GM12878 (cell line): ENCODE measurements around the gene SUGCT. TPM values are rescaled to one million over a fixed set of nuclear protein-coding genes. Genes with fewer than 3 reads are reported as not detected.

Source experiments
- ATAC-seq: fragments of 200-7000 bp; cut with Tn5 transposase; 3 replicates; pipeline ENCODE4 v1.9.1; 2020; ENCODE audit warnings: mild to moderate bottlenecking, moderate library complexity
- BruUV-seq: library from RNA; stranded (reverse); fragments of 400-500 nt; replicated peaks from 2 replicates; lab custom pipeline; 2021; lab: Mats Ljungman, UMichigan
- CTCF ChIA-PET: fragments of 300-600 bp; sonication (Branson Sonifier 250); formaldehyde crosslinking; extraction: SDS; loops from one replicate; lab custom pipeline; 2021; ENCODE audit warnings: inconsistent platforms; lab: Yijun Ruan, JAX
- POLR2A ChIA-PET: fragments of 350-600 bp; formaldehyde crosslinking; extraction: SDS; loops from one replicate; lab custom pipeline; 2021; ENCODE audit warnings: inconsistent platforms; lab: Charles Lee
- RAD21 ChIA-PET: fragments of 300-600 bp; sonication (Branson Sonifier 250); formaldehyde crosslinking; loops from one replicate; lab custom pipeline; 2023; ENCODE audit warnings: antibody characterized with exemption; ENCODE audit not compliant: unreplicated experiment; lab: Charles Lee
- SMC1A ChIA-PET: fragments of 300-600 bp; sonication (Branson Sonifier 250); formaldehyde crosslinking; loops from one replicate; lab custom pipeline; 2023; ENCODE audit not compliant: unreplicated experiment, uncharacterized antibody; lab: Charles Lee
- DNase-seq: peaks from one replicate; pipeline ENCODE4 v3.0.0-alpha.2; 2011; ENCODE audit warnings: low read depth, low spot score
- FAIRE-seq: peaks from 3 replicates; lab custom pipeline; 2011; peaks lifted over from hg19 to GRCh38; lab: Jason Lieb, UNC
- H2AFZ ChIP-seq: 2 replicates; pipeline ENCODE4 v1.6.0; 2011; ENCODE audit warnings: low read depth, low read length, control low read depth; ENCODE audit not compliant: control insufficient read depth
- H3K27ac ChIP-seq: 2 replicates; pipeline ENCODE4 v1.5.1; 2011; ENCODE audit warnings: control low read depth; ENCODE audit not compliant: control insufficient read depth, insufficient read depth
- H3K27me3 ChIP-seq, 2 experiments: replicated peaks in 1 of 2; 2 replicates each; pipeline versions ENCODE4 v1.6.0 to v1.6.1; 2011; ENCODE audit warnings: low read length in 1 of 2; ENCODE audit not compliant: control insufficient read depth in 2 of 2, insufficient read depth in 2 of 2
- H3K36me3 ChIP-seq, 2 experiments: 2 replicates each; pipeline ENCODE4 v1.5.1; 2011; ENCODE audit warnings: low read length in 1 of 2; ENCODE audit not compliant: control insufficient read depth in 2 of 2, insufficient read depth in 2 of 2
- H3K4me1 ChIP-seq: 2 replicates; pipeline ENCODE4 v1.6.1; 2011; ENCODE audit warnings: mild to moderate bottlenecking, low read length, moderate library complexity, mixed read lengths; ENCODE audit not compliant: control insufficient read depth, insufficient read depth
- H3K4me2 ChIP-seq: 2 replicates; pipeline ENCODE4 v1.6.0; 2011; ENCODE audit warnings: control low read depth; ENCODE audit not compliant: control insufficient read depth, insufficient read depth
- H3K4me3 ChIP-seq: fragments of 200-600 bp; sonication (generic); 2 replicates; pipeline ENCODE4 v1.5.1; 2016
- H3K79me2 ChIP-seq: 2 replicates; pipeline ENCODE4 v1.6.0; 2011; ENCODE audit warnings: low read length; ENCODE audit not compliant: control insufficient read depth, insufficient read depth
- H3K9ac ChIP-seq: 2 replicates; pipeline ENCODE4 v1.8.0; 2011; ENCODE audit warnings: low read length, control low read depth, mixed read lengths; ENCODE audit not compliant: control insufficient read depth, insufficient read depth
- H3K9me3 ChIP-seq: replicated peaks from 3 replicates; pipeline ENCODE4 v1.5.1; 2011; ENCODE audit warnings: mild to moderate bottlenecking, low read length; ENCODE audit not compliant: control insufficient read depth, insufficient read depth
- H4K20me1 ChIP-seq: 2 replicates; pipeline ENCODE4 v1.6.0; 2011; ENCODE audit not compliant: control insufficient read depth, insufficient read depth
- E2F4 ChIP-seq: IDR thresholded peaks from 2 replicates; pipeline ENCODE4 v1.6.1; 2012; ENCODE audit warnings: low read depth, low read length, improper control_type of control experiment
- GABPA ChIP-seq: IDR thresholded peaks from 2 replicates; pipeline ENCODE4 v1.6.1; 2014; ENCODE audit warnings: antibody characterized with exemption, low read depth, mild to moderate bottlenecking, inconsistent platforms
- HSF1 ChIP-seq: fragments of 150-350 bp; IDR thresholded peaks from 2 replicates; pipeline ENCODE4 v1.6.1; 2014; ENCODE audit warnings: mild to moderate bottlenecking, low read depth, low read length
- KLF5 ChIP-seq: fragments of 450-650 bp; IDR thresholded peaks from 2 replicates; pipeline ENCODE4 v1.6.1; 2014; ENCODE audit warnings: mild to moderate bottlenecking; ENCODE audit not compliant: partially characterized antibody
- MTA3 ChIP-seq: IDR thresholded peaks from 2 replicates; pipeline ENCODE4 v1.6.1; 2012; ENCODE audit warnings: low read length, inconsistent platforms, borderline replicate concordance
- MYC ChIP-seq: IDR thresholded peaks from 2 replicates; pipeline ENCODE4 v1.6.1; 2011; ENCODE audit warnings: mild to moderate bottlenecking, low read length, moderate library complexity, inconsistent platforms; ENCODE audit not compliant: insufficient read depth, insufficient replicate concordance, insufficient read length, severe bottlenecking
- PAX8 ChIP-seq: fragments of 450-650 bp; IDR thresholded peaks from 2 replicates; pipeline ENCODE4 v1.6.1; 2017; ENCODE audit warnings: mild to moderate bottlenecking, moderate library complexity
- SRF ChIP-seq, 2 experiments: IDR thresholded peaks; 2 replicates each; pipeline ENCODE4 v1.6.1; 2011; ENCODE audit warnings: low read depth in 2 of 2, low read length in 2 of 2, mild to moderate bottlenecking in 1 of 2, moderate library complexity in 1 of 2
- ZNF592 ChIP-seq: fragments of 450-650 bp; IDR thresholded peaks from 2 replicates; pipeline ENCODE4 v1.6.1; 2017; ENCODE audit warnings: mild to moderate bottlenecking, moderate library complexity
- ZZZ3 ChIP-seq: IDR thresholded peaks from 2 replicates; pipeline ENCODE4 v1.6.1; 2011; ENCODE audit warnings: low read depth; ENCODE audit not compliant: control insufficient read depth, insufficient read length
- in situ Hi-C: fragments of 300-500 bp; cut with MboI; formaldehyde crosslinking; loops from 9 replicates; pipeline ENCODE4 v1.14.3; 2018; ENCODE audit warnings: mixed read lengths
- intact Hi-C: fragments of 100-400 bp; cut with micrococcal nuclease; formaldehyde crosslinking; loops from one replicate; pipeline ENCODE4 v1.14.2; 2022; ENCODE audit not compliant: unreplicated experiment
- polyA plus RNA-seq, 11 experiments: library from polyadenylated mRNA; depleted of rRNA in 4 of 11; unstranded in 6 of 11; stranded (reverse) in 5 of 11; fragments of >200 nt; fragmentation: Nextera tagmentation in 4 of 11; fragmentation: Illumina TruSeq in 1 of 11; extraction: Ambion mirVana in 4 of 11; extraction: Trizol in 1 of 11; gene quantifications; 1 replicate in 1 of 11; 2 replicates in 10 of 11; pipeline versions ENCODE4 v1.2.1 to v1.2.3, GENCODE V29; 2011 to 2016; ENCODE audit warnings: inconsistent platforms in 2 of 11, missing spikeins in 2 of 11, low read depth in 1 of 11
- total RNA-seq, 4 experiments: library from RNA; depleted of rRNA in 3 of 4; stranded (reverse); fragments of >200 nt in 3 of 4; fragmentation: Illumina TruSeq in 1 of 4; extraction: Trizol in 1 of 4; gene quantifications; 2 replicates each; pipeline versions ENCODE4 v1.2.1 to v1.2.3, GENCODE V29; 2013 to 2021

SUGCT gene
- total and polyA plus RNA-seq, 10 of the 15 experiments (the other 5 are each of a cell fraction or from before 2014, with no cell fraction given), result 0.08 to 1.2 (median 0.67) TPM; not detected in 1

GRCh38 chr7:40883826-40884225 is 749.0 kb downstream of the SUGCT start:
- H3K36me3 ChIP-seq, result no peaks in the 10 kb centered on the region
- no peaks in the 10 kb centered on the region for H4K20me1 ChIP-seq
- BruUV-seq, result no TSS peak
- no peak overlapping the region for H3K27ac ChIP-seq
- CTCF ChIA-PET, result interaction anchor here (1.0 kb wide), 1 partner anchor 23 kb away, joined by 4 read pairs; no protein-coding TSS in a partner anchor
- no peak for TF ChIP-seq PAX8
- no peak for TF ChIP-seq HSF1
- no peak for TF ChIP-seq ZNF592
- TF ChIP-seq ZZZ3, result no peak
- no peak for TF ChIP-seq SRF (IDR thresholded peaks at IDR 0.05; ENCODE audit: low read depth in 2 of 2, low read length in 2 of 2)
- no peak for TF ChIP-seq E2F4
- no peak for TF ChIP-seq MTA3
- no peak for TF ChIP-seq KLF5
- no peak for TF ChIP-seq MYC
- TF ChIP-seq GABPA, result no peak
- intact Hi-C loops (no loop called here), in situ Hi-C loops (no loop called here)
- H3K79me2 ChIP-seq, result no peaks in the 10 kb centered on the region
- no peak overlapping the region for H3K9ac ChIP-seq
- no peak overlapping the region for H2AFZ ChIP-seq
- H3K9me3 ChIP-seq, result no peaks in the 10 kb centered on the region
- H3K4me3 ChIP-seq, result no peak overlapping the region
- POLR2A ChIA-PET, result no interaction called here
- FAIRE-seq (no peak), DNase-seq (no peak), ATAC-seq (no peak)
- H3K4me2 ChIP-seq, result no peak overlapping the region
- SMC1A ChIA-PET, result no interaction called here
- no peaks in the 10 kb centered on the region for H3K4me1 ChIP-seq
- RAD21 ChIA-PET, result no interaction called here
- no peaks in the 10 kb centered on the region for H3K27me3 ChIP-seq
